H1 (cell line): Measurements from ENCODE around the gene ERVFRD-1. TPM values are rescaled to one million over a fixed set of nuclear protein-coding genes. Genes with fewer than 3 reads are reported as not detected.

ENCODE experiments used
- CTCF ChIA-PET: fragments of 300-600 bp; sonication (Branson Sonifier 250); formaldehyde crosslinking; loops from one replicate; lab custom pipeline; 2021; ENCODE audit not compliant: partially characterized antibody; lab: Charles Lee
- POLR2A ChIA-PET: fragments of 300-600 bp; sonication (Branson Sonifier 250); formaldehyde crosslinking; loops from one replicate; lab custom pipeline; 2021; ENCODE audit warnings: inconsistent platforms; ENCODE audit not compliant: partially characterized antibody; lab: Charles Lee
- DNase-seq, 2 experiments: peaks; one replicate each; pipeline versions ENCODE4 v3.0.0 to v3.0.0-alpha.2; 2010 to 2022; ENCODE audit warnings: low spot score in 2 of 2, low read depth in 1 of 2, mixed read lengths in 1 of 2
- FAIRE-seq: peaks from 2 replicates; lab custom pipeline; 2011; peaks lifted over from hg19 to GRCh38; lab: Jason Lieb, UNC
- H2AFZ ChIP-seq: 2 replicates; pipeline ENCODE4 v1.8.1; 2012; ENCODE audit warnings: low read length, inconsistent platforms
- H2AK5ac ChIP-seq: 2 replicates; pipeline ENCODE4 v1.6.1; 2013; ENCODE audit warnings: low read depth, low read length
- H2BK120ac ChIP-seq: replicated peaks from 2 replicates; pipeline ENCODE3; 2013; ENCODE audit warnings: low read depth, low read length, inconsistent platforms
- H2BK12ac ChIP-seq: 2 replicates; pipeline ENCODE4 v1.6.1; 2013; ENCODE audit warnings: low read depth, low read length
- H2BK15ac ChIP-seq: 2 replicates; pipeline ENCODE4 v1.6.1; 2013; ENCODE audit warnings: low read length
- H2BK20ac ChIP-seq: 2 replicates; pipeline ENCODE4 v1.6.1; 2013; ENCODE audit warnings: low read length
- H2BK5ac ChIP-seq: 2 replicates; pipeline ENCODE4 v1.6.1; 2013; ENCODE audit warnings: low read depth, low read length
- H3K14ac ChIP-seq: 2 replicates; pipeline ENCODE4 v1.6.1; 2013; ENCODE audit warnings: inconsistent platforms; ENCODE audit not compliant: insufficient read length
- H3K18ac ChIP-seq: 2 replicates; pipeline ENCODE4 v1.6.1; 2013; ENCODE audit warnings: low read length; ENCODE audit errors: extremely low read depth
- H3K23ac ChIP-seq: 2 replicates; pipeline ENCODE4 v1.6.1; 2013; ENCODE audit warnings: inconsistent platforms; ENCODE audit not compliant: insufficient read length
- H3K23me2 ChIP-seq: 2 replicates; pipeline ENCODE4 v1.6.1; 2013; ENCODE audit warnings: low read depth, low read length
- H3K27ac ChIP-seq: 2 replicates; pipeline ENCODE4 v1.6.1; 2011; ENCODE audit warnings: low read depth, low read length, inconsistent platforms
- H3K27me3 ChIP-seq, 4 experiments: replicated peaks in 1 of 4; 1 replicate in 1 of 4; 2 replicates in 3 of 4; pipeline versions ENCODE4 v1.6.1 to v1.8.1; 2011 to 2013; ENCODE audit warnings: low read length in 3 of 4, mild to moderate bottlenecking in 3 of 4, inconsistent platforms in 2 of 4, mixed read lengths in 2 of 4, moderate library complexity in 1 of 4; ENCODE audit not compliant: control insufficient read depth in 3 of 4, insufficient read depth in 3 of 4; ENCODE audit errors: extremely low read depth in 1 of 4
- H3K36me3 ChIP-seq, 4 experiments: 2 replicates each; pipeline versions ENCODE4 v1.6.1 to v1.8.1; 2011 to 2013; ENCODE audit warnings: mild to moderate bottlenecking in 4 of 4, low read length in 3 of 4, moderate library complexity in 2 of 4, control low read depth in 1 of 4, inconsistent platforms in 1 of 4; ENCODE audit not compliant: insufficient read depth in 4 of 4, control insufficient read depth in 2 of 4
- H3K4ac ChIP-seq: replicated peaks from 2 replicates; pipeline ENCODE3; 2013; ENCODE audit warnings: low read length, low read depth, mixed read lengths, inconsistent platforms; ENCODE audit not compliant: insufficient read length
- H3K4me1 ChIP-seq, 4 experiments: replicated peaks in 1 of 4; 1 replicate in 1 of 4; 2 replicates in 3 of 4; pipeline versions ENCODE4 v1.6.1 to v1.8.1; 2011 to 2013; ENCODE audit warnings: low read length in 3 of 4, inconsistent platforms in 2 of 4, mixed read lengths in 1 of 4; ENCODE audit not compliant: insufficient read depth in 4 of 4, control insufficient read depth in 3 of 4
- H3K4me2 ChIP-seq, 2 experiments: 2 replicates each; pipeline versions ENCODE4 v1.6.1 to v1.8.1; 2011 to 2013; ENCODE audit warnings: low read depth in 2 of 2, low read length in 2 of 2, control low read depth in 1 of 2, inconsistent platforms in 1 of 2, mild to moderate bottlenecking in 1 of 2; ENCODE audit not compliant: insufficient read depth in 1 of 2
- H3K4me3 ChIP-seq, 4 experiments: fragments of 200-600, 300-600 bp in 1 of 4; sonication (generic), shearing (Covaris generic), sonication (Bioruptor Twin) in 1 of 4; 2 replicates each; pipeline versions ENCODE4 v1.5.1 to v1.8.1; 2011 to 2016; ENCODE audit warnings: low read length in 4 of 4, low read depth in 3 of 4, control low read depth in 2 of 4, inconsistent platforms in 2 of 4, mild to moderate bottlenecking in 2 of 4, mixed read lengths in 1 of 4, moderate library complexity in 1 of 4; ENCODE audit not compliant: insufficient read depth in 2 of 4; ENCODE audit errors: extremely low read depth in 1 of 4
- H3K56ac ChIP-seq: replicated peaks from 2 replicates; pipeline ENCODE3; 2013; ENCODE audit warnings: low read depth, mild to moderate bottlenecking, mixed read lengths, low read length, inconsistent platforms; ENCODE audit not compliant: insufficient read length
- H3K79me1 ChIP-seq: 2 replicates; pipeline ENCODE4 v1.6.1; 2013; ENCODE audit warnings: low read depth, low read length, control low read depth
- H3K79me2 ChIP-seq, 2 experiments: 2 replicates each; pipeline versions ENCODE4 v1.6.1 to v1.8.1; 2012 to 2013; ENCODE audit warnings: low read length in 2 of 2, mild to moderate bottlenecking in 2 of 2, inconsistent platforms in 1 of 2; ENCODE audit not compliant: insufficient read depth in 2 of 2, control insufficient read depth in 1 of 2
- H3K9ac ChIP-seq, 4 experiments: replicated peaks in 1 of 4; 1 replicate in 1 of 4; 2 replicates in 3 of 4; pipeline versions ENCODE4 v1.6.1 to v1.8.1; 2011 to 2013; ENCODE audit warnings: low read depth in 3 of 4, low read length in 3 of 4, control low read depth in 2 of 4, mild to moderate bottlenecking in 2 of 4, moderate library complexity in 2 of 4, inconsistent platforms in 1 of 4; ENCODE audit errors: extremely low read depth in 1 of 4
- H3K9me3 ChIP-seq, 2 experiments: 2 replicates each; pipeline versions ENCODE4 v1.6.1 to v1.8.1; 2012 to 2013; ENCODE audit warnings: mild to moderate bottlenecking in 2 of 2, moderate library complexity in 2 of 2, control low read depth in 1 of 2, inconsistent platforms in 1 of 2, low read depth in 1 of 2, low read length in 1 of 2, mixed read lengths in 1 of 2; ENCODE audit not compliant: insufficient read depth in 2 of 2
- H4K20me1 ChIP-seq, 2 experiments: replicated peaks in 1 of 2; 2 replicates each; pipeline versions ENCODE3 to v1.8.1; 2011 to 2013; ENCODE audit warnings: inconsistent platforms in 2 of 2, low read length in 2 of 2, mild to moderate bottlenecking in 1 of 2; ENCODE audit not compliant: insufficient read depth in 2 of 2, control insufficient read depth in 1 of 2
- H4K5ac ChIP-seq: 2 replicates; pipeline ENCODE4 v1.6.1; 2013; ENCODE audit warnings: low read length, low read depth, mixed read lengths, inconsistent platforms; ENCODE audit not compliant: insufficient read length
- H4K8ac ChIP-seq: 2 replicates; pipeline ENCODE4 v1.8.0; 2013; ENCODE audit warnings: mild to moderate bottlenecking, moderate library complexity, low read length, inconsistent platforms; ENCODE audit not compliant: insufficient read depth; ENCODE audit errors: extremely low read depth
- H4K91ac ChIP-seq: replicated peaks from 2 replicates; pipeline ENCODE3; 2013; ENCODE audit warnings: low read length, mixed read lengths, inconsistent platforms; ENCODE audit not compliant: insufficient read length
- BACH1 ChIP-seq: IDR thresholded peaks from 2 replicates; pipeline ENCODE4 v1.6.1; 2012; ENCODE audit warnings: low read length, improper control_type of control experiment
- CBX8 ChIP-seq: fragments of 300-800, 300-1000 bp; sonication (generic); IDR thresholded peaks from 2 replicates; pipeline ENCODE4 v1.7.1; 2016; ENCODE audit warnings: low read depth, low read length, borderline replicate concordance
- CTCF ChIP-seq, 3 experiments: IDR thresholded peaks; 1 replicate in 2 of 3; 2 replicates in 1 of 3; pipeline versions ENCODE4 v1.5.1 to v1.6.1; 2011; ENCODE audit warnings: low read length in 3 of 3, mild to moderate bottlenecking in 3 of 3, inconsistent platforms in 2 of 3, low read depth in 1 of 3, moderate library complexity in 1 of 3; ENCODE audit not compliant: insufficient read depth in 1 of 3; ENCODE audit errors: control extremely low read depth in 1 of 3
- EZH2 ChIP-seq: fragments of 200-600 bp; sonication (generic); IDR thresholded peaks from 2 replicates; pipeline ENCODE4 v1.7.1; 2012; ENCODE audit warnings: low read depth, mild to moderate bottlenecking, moderate library complexity, low read length, inconsistent platforms; ENCODE audit not compliant: severe bottlenecking
- KDM4A ChIP-seq: IDR thresholded peaks from one replicate; pipeline ENCODE4 v1.7.1; 2012; ENCODE audit warnings: low read depth, mild to moderate bottlenecking, moderate library complexity, low read length, inconsistent platforms; ENCODE audit not compliant: severe bottlenecking
- MAX ChIP-seq: IDR thresholded peaks from 2 replicates; pipeline ENCODE4 v1.6.1; 2012; ENCODE audit warnings: inconsistent platforms
- RBBP5 ChIP-seq: IDR thresholded peaks from 2 replicates; pipeline ENCODE4 v1.7.1; 2012; ENCODE audit warnings: low read depth, mild to moderate bottlenecking, inconsistent platforms, low read length, moderate library complexity, borderline replicate concordance
- RNF2 ChIP-seq: fragments of 200-900, 300-1000 bp; sonication (generic); IDR thresholded peaks from 2 replicates; pipeline ENCODE4 v1.7.1; 2016; ENCODE audit warnings: borderline replicate concordance, low read depth, mild to moderate bottlenecking, antibody characterized with exemption, low read length; ENCODE audit not compliant: poor library complexity, severe bottlenecking; ENCODE audit errors: missing control alignments
- SIRT6 ChIP-seq: IDR thresholded peaks from one replicate; pipeline ENCODE4 v1.7.1; 2012; ENCODE audit warnings: low read length, inconsistent platforms
- SP4 ChIP-seq: IDR thresholded peaks from 2 replicates; pipeline ENCODE4 v1.6.1; 2012; ENCODE audit warnings: low read length, inconsistent platforms
- SUZ12 ChIP-seq: fragments of 200-600 bp; sonication (generic); IDR thresholded peaks from 2 replicates; pipeline ENCODE4 v1.6.1; 2012; ENCODE audit warnings: mild to moderate bottlenecking, inconsistent platforms, low read length, moderate library complexity, mixed read lengths
- YY1 ChIP-seq: IDR thresholded peaks from 2 replicates; pipeline ENCODE4 v1.6.1; 2011; ENCODE audit warnings: low read depth, mild to moderate bottlenecking, low read length
- polyA plus RNA-seq, 7 experiments: library from polyadenylated mRNA; depleted of rRNA in 3 of 7; stranded (reverse) in 5 of 7; unstranded in 2 of 7; fragments of >200 nt in 5 of 7; fragments of 200-250 nt in 2 of 7; gene quantifications; 1 replicate in 5 of 7; 2 replicates in 1 of 7; 4 replicates in 1 of 7; pipeline versions ENCODE4 v1.2.1 to v1.2.3, GENCODE V29; 2011 to 2013; ENCODE audit warnings: missing spikeins in 2 of 7, mixed read lengths in 2 of 7
- total RNA-seq: library from RNA; stranded (reverse); fragmentation: NEBNext Ultra II Directional; extraction: Animal tissue kit (Norgen Biotek cat#: 25700); gene quantifications from 2 replicates; pipeline ENCODE4 v1.2.1, GENCODE V29; 2021

Gene ERVFRD-1
- total and polyA plus RNA-seq, 2 of the 8 experiments (the other 6 are each of a cell fraction or from before 2014, with no cell fraction given) = not detected

- FAIRE-seq = no peak
- no peak for TF ChIP-seq MAX
- no peak for TF ChIP-seq EZH2
- TF ChIP-seq CBX8 = no peak
- no peak for TF ChIP-seq SIRT6
- TF ChIP-seq SP4 = no peak
- TF ChIP-seq CTCF (IDR thresholded peaks at IDR 0.05; ENCODE audit: control extremely low read depth in 1 of 3, insufficient read depth in 1 of 3, low read depth in 1 of 3, low read length in 3 of 3) = no peak
- no peak for TF ChIP-seq KDM4A
- TF ChIP-seq RBBP5 = no peak
- TF ChIP-seq BACH1 = no peak
- TF ChIP-seq SUZ12 = no peak
- no peak for TF ChIP-seq YY1
- TF ChIP-seq RNF2 = no peak
Observed at GRCh38 chr6:11108726-11109125, 2.8 kb downstream of the ERVFRD-1 start.

More at GRCh38 chr6:11108726-11109125, 2.8 kb downstream of the ERVFRD-1 start:
- no peaks in the 10 kb centered on the region for H3K27me3 ChIP-seq
- no peak overlapping the region for H3K4me3 ChIP-seq
- H2BK20ac ChIP-seq = no peak overlapping the region
- no peak overlapping the region for H2BK12ac ChIP-seq
- no peak overlapping the region for H2AFZ ChIP-seq
- H2BK15ac ChIP-seq = no peak overlapping the region
- no peaks in the 10 kb centered on the region for H3K36me3 ChIP-seq
- no peak overlapping the region for H3K18ac ChIP-seq
- H3K9ac ChIP-seq = no peak overlapping the region
- no peaks in the 10 kb centered on the region for H3K23me2 ChIP-seq
- H3K9me3 ChIP-seq = no peaks in the 10 kb centered on the region
- no peak overlapping the region for H2AK5ac ChIP-seq
- CTCF ChIA-PET = interaction anchor here (0.7 to 1.5 kb wide), 3 partner anchors 10 to 154 kb away, joined by 3 to 7 read pairs (median 3); no protein-coding TSS in a partner anchor
- H2BK5ac ChIP-seq = no peak overlapping the region
- no peak overlapping the region for H3K4ac ChIP-seq
- no peak overlapping the region for H3K4me2 ChIP-seq
- peaks cover 7% of the 10 kb centered on the region for H3K79me1 ChIP-seq
- POLR2A ChIA-PET = interaction anchor here (1.6 kb wide), 1 partner anchor 12 kb away, joined by 3 read pairs; no protein-coding TSS in a partner anchor
- peaks cover 14 to 91% of the 10 kb centered on the region in 2 experiments for H3K79me2 ChIP-seq
- no peak overlapping the region for H3K27ac ChIP-seq
- no peak overlapping the region for H4K5ac ChIP-seq
- H2BK120ac ChIP-seq = no peak overlapping the region
- no peak overlapping the region for H3K14ac ChIP-seq
- DNase-seq = no peak
- no peak overlapping the region for H4K91ac ChIP-seq
- peaks cover 1 to 5% of the 10 kb centered on the region in 2 experiments for H4K20me1 ChIP-seq
- H3K56ac ChIP-seq = no peak overlapping the region
- H3K23ac ChIP-seq = no peak overlapping the region
- H4K8ac ChIP-seq = no peak overlapping the region; the same call in 1 of the 2 replicates
- H3K4me1 ChIP-seq = peaks cover 0 to 23% (median 5%) of the 10 kb centered on the region in 4 experiments; a peak in 6 of 7 replicates
